ENCODE measurements around the gene OR8G1. TPM values are rescaled to one million over a fixed set of nuclear protein-coding genes. Genes with fewer than 3 reads are reported as not detected.

OR8G1 gene
- total RNA-seq, 1 donor from 2014 or later = not detected

GRCh38 chr11:124197999-124198398 is 42.9 kb upstream of the OR8G1 start:
- H3K36me3 Mint-ChIP-seq (ENCODE audit: low read depth) = no peaks in the 10 kb centered on the region
- no peak for DNase-seq (ENCODE audit: low spot score)
- TF ChIP-seq CTCF (IDR thresholded peaks at IDR 0.05) = no peak
- no peaks in the 10 kb centered on the region for H3K9me3 Mint-ChIP-seq (ENCODE audit: low read depth)
- H3K4me3 Mint-ChIP-seq (ENCODE audit: unreplicated experiment) = no peak overlapping the region
- H3K27ac Mint-ChIP-seq (ENCODE audit: unreplicated experiment) = no peak overlapping the region
- H3K4me1 Mint-ChIP-seq (ENCODE audit: low read depth) = no peaks in the 10 kb centered on the region
- H3K27me3 Mint-ChIP-seq (ENCODE audit: low read depth) = peaks cover 10% of the 10 kb centered on the region

GRCh38 chr11:124198897-124199296 is 42.0 kb upstream of the OR8G1 start:
- Mint-ChIP-seq H3K27ac (ENCODE audit: unreplicated experiment) (no peak overlapping the region), H3K4me3 (ENCODE audit: unreplicated experiment) (no peak overlapping the region), H3K9me3 (ENCODE audit: low read depth) (no peaks in the 10 kb centered on the region), H3K36me3 (ENCODE audit: low read depth) (no peaks in the 10 kb centered on the region), H3K4me1 (ENCODE audit: low read depth) (no peaks in the 10 kb centered on the region), H3K27me3 (ENCODE audit: low read depth) (peaks cover 12% of the 10 kb centered on the region)
- DNase-seq (ENCODE audit: low spot score) = no peak
- TF ChIP-seq CTCF (IDR thresholded peaks at IDR 0.05) = no peak

DNA sequence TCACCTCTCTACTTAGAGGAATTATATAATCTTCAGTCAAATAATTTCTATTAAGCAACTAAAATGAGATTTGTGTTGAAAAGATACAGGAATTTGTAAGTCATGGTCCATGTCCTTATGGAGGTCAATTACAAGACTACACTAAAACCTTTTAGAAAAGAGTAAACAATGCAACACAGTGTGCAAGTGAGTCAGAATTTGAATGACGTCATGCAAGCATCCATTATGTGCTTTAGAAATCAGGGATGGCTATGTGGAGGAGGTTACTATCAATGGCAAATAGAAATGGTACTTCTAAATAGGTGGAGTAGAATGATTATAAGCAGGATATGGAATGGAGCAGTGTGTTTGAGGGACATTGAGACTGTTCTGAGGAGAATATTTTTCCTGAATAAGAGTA is 41.2 kb upstream of the OR8G1 start:
- no peak for TF ChIP-seq CTCF (IDR thresholded peaks at IDR 0.05)
- H3K4me3 Mint-ChIP-seq (ENCODE audit: unreplicated experiment) = no peak overlapping the region
- no peaks in the 10 kb centered on the region for H3K9me3 Mint-ChIP-seq (ENCODE audit: low read depth)
- H3K4me1 Mint-ChIP-seq (ENCODE audit: low read depth) = no peaks in the 10 kb centered on the region
- peaks cover 12% of the 10 kb centered on the region for H3K27me3 Mint-ChIP-seq (ENCODE audit: low read depth)
- no peak overlapping the region for H3K27ac Mint-ChIP-seq (ENCODE audit: unreplicated experiment)
- H3K36me3 Mint-ChIP-seq (ENCODE audit: low read depth) = no peaks in the 10 kb centered on the region
- DNase-seq (ENCODE audit: low spot score) = no peak

GRCh38 chr11:124200671-124201070 is 40.2 kb upstream of the OR8G1 start:
- Mint-ChIP-seq H3K27me3 (ENCODE audit: low read depth) (peaks cover 12% of the 10 kb centered on the region), H3K36me3 (ENCODE audit: low read depth) (no peaks in the 10 kb centered on the region), H3K27ac (ENCODE audit: unreplicated experiment) (no peak overlapping the region), H3K9me3 (ENCODE audit: low read depth) (no peaks in the 10 kb centered on the region), H3K4me1 (ENCODE audit: low read depth) (no peaks in the 10 kb centered on the region), H3K4me3 (ENCODE audit: unreplicated experiment) (no peak overlapping the region)
- no peak for DNase-seq (ENCODE audit: low spot score)
- no peak for TF ChIP-seq CTCF (IDR thresholded peaks at IDR 0.05)

GRCh38 chr11:124202951-124203350 is 37.9 kb upstream of the OR8G1 start:
- no peak overlapping the region for H3K4me3 Mint-ChIP-seq (ENCODE audit: unreplicated experiment)
- H3K27ac Mint-ChIP-seq (ENCODE audit: unreplicated experiment) = no peak overlapping the region
- DNase-seq (ENCODE audit: low spot score) = no peak
- no peak for TF ChIP-seq CTCF (IDR thresholded peaks at IDR 0.05)
- H3K27me3 Mint-ChIP-seq (ENCODE audit: low read depth) = peaks cover 19% of the 10 kb centered on the region
- no peaks in the 10 kb centered on the region for H3K9me3 Mint-ChIP-seq (ENCODE audit: low read depth)
- no peaks in the 10 kb centered on the region for H3K4me1 Mint-ChIP-seq (ENCODE audit: low read depth)
- H3K36me3 Mint-ChIP-seq (ENCODE audit: low read depth) = no peaks in the 10 kb centered on the region

Measured in chondrocyte (in vitro differentiated cells).